Measurements from ENCODE around the gene ADGRG6.

Gene ADGRG6

GRCh38 chr6:142293121-142293520 lies 8.7 kb upstream of the ADGRG6 start:
- no peaks in the 10 kb centered on the region for H3K27me3 ChIP-seq (ENCODE audit: insufficient read depth, low read length)
- H4K8ac ChIP-seq (ENCODE audit: low read depth, low read length) = no peak overlapping the region
- H3K4ac ChIP-seq (ENCODE audit: low read depth, low read length) = no peak overlapping the region
- no peak overlapping the region for H3K14ac ChIP-seq (ENCODE audit: low read length)
- H2AFZ ChIP-seq (ENCODE audit: insufficient read depth, low read length, poor library complexity) = no peak overlapping the region
- no peak overlapping the region for H3K4me2 ChIP-seq (ENCODE audit: low read length)
- no peak overlapping the region for H3K4me3 ChIP-seq (ENCODE audit: low read depth, low read length)
- H3K36me3 ChIP-seq (ENCODE audit: control insufficient read depth in 1 of 2, insufficient read depth in 2 of 2, low read length in 2 of 2) = no peaks in the 10 kb centered on the region
- H3K79me1 ChIP-seq (ENCODE audit: low read length) = peaks cover 15% of the 10 kb centered on the region
- DNase-seq = peak; percentile 47 to 91
- no peaks in the 10 kb centered on the region for H3K9me3 ChIP-seq (ENCODE audit: insufficient read depth, low read depth, low read length)
- H2AK5ac ChIP-seq (ENCODE audit: low read length) = no peak overlapping the region
- no peak overlapping the region for H2BK12ac ChIP-seq (ENCODE audit: low read length)
- no peak overlapping the region for H4K91ac ChIP-seq (ENCODE audit: low read depth, low read length)
- no peak overlapping the region for H3K18ac ChIP-seq (ENCODE audit: low read length)
- peaks cover 0 to 8% of the 10 kb centered on the region in 2 experiments for H3K4me1 ChIP-seq (ENCODE audit: control insufficient read depth in 1 of 2, insufficient read depth in 2 of 2, low read length in 2 of 2)
- no peak overlapping the region for H2BK5ac ChIP-seq (ENCODE audit: low read depth, low read length, poor library complexity)
- H3K79me2 ChIP-seq (ENCODE audit: control insufficient read depth, insufficient read depth, low read length, poor library complexity) = no peaks in the 10 kb centered on the region
- no peak overlapping the region for H3K9ac ChIP-seq (ENCODE audit: low read length)
- WGBS (ENCODE audit: extremely low coverage, insufficient coverage, insufficient read length) = no CpG with 5 or more reads among the region's 2 CpGs
- no peak overlapping the region for H3K27ac ChIP-seq (ENCODE audit: low read depth, low read length)
- no peak overlapping the region for H2BK120ac ChIP-seq (ENCODE audit: insufficient read depth, low read length, poor library complexity)
- H4K12ac ChIP-seq (ENCODE audit: low read depth, low read length) = no peak overlapping the region
- no peak overlapping the region for H3K23ac ChIP-seq (ENCODE audit: low read length)

DNA sequence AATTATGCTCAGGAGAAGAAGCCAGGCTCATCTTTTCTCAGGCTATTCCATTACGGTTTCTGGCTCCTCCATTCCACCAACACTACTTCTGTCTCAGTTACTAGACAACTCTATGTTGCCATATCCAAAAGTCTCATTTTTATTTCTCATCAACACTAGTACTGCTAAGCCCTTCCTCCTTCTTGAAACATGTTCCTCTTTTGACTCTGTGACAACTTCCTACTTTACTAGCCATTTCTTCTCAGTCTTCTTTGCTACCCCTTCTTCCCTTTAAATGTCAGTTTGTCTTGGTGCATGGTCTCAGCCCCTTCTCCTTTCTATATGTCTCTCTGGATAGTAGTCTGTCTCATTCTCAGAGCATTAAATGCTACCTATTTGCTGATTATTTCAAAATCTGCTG lies 7.1 kb upstream of the ADGRG6 start:
- no peaks in the 10 kb centered on the region for H3K9me3 ChIP-seq (ENCODE audit: insufficient read depth, low read depth, low read length)
- no peak overlapping the region for H2BK5ac ChIP-seq (ENCODE audit: low read depth, low read length, poor library complexity)
- H2BK120ac ChIP-seq (ENCODE audit: insufficient read depth, low read length, poor library complexity) = no peak overlapping the region
- H4K91ac ChIP-seq (ENCODE audit: low read depth, low read length) = no peak overlapping the region
- no peak overlapping the region for H3K4me2 ChIP-seq (ENCODE audit: low read length)
- peaks cover 0 to 8% of the 10 kb centered on the region in 2 experiments for H3K4me1 ChIP-seq (ENCODE audit: control insufficient read depth in 1 of 2, insufficient read depth in 2 of 2, low read length in 2 of 2)
- H2AK5ac ChIP-seq (ENCODE audit: low read length) = no peak overlapping the region
- H3K4me3 ChIP-seq (ENCODE audit: low read depth, low read length) = no peak overlapping the region
- H3K27me3 ChIP-seq (ENCODE audit: insufficient read depth, low read length) = no peaks in the 10 kb centered on the region
- no peak overlapping the region for H3K4ac ChIP-seq (ENCODE audit: low read depth, low read length)
- no peak overlapping the region for H4K8ac ChIP-seq (ENCODE audit: low read depth, low read length)
- no peak overlapping the region for H2AFZ ChIP-seq (ENCODE audit: insufficient read depth, low read length, poor library complexity)
- WGBS (ENCODE audit: extremely low coverage, insufficient coverage, insufficient read length) = no CpG with 5 or more reads among the region's 1 CpG
- H3K9ac ChIP-seq (ENCODE audit: low read length) = no peak overlapping the region
- H3K23ac ChIP-seq (ENCODE audit: low read length) = no peak overlapping the region
- peaks cover 15% of the 10 kb centered on the region for H3K79me1 ChIP-seq (ENCODE audit: low read length)
- no peak overlapping the region for H2BK12ac ChIP-seq (ENCODE audit: low read length)
- no peak overlapping the region for H3K18ac ChIP-seq (ENCODE audit: low read length)
- no peak overlapping the region for H3K27ac ChIP-seq (ENCODE audit: low read depth, low read length)
- no peak overlapping the region for H3K14ac ChIP-seq (ENCODE audit: low read length)
- DNase-seq = no peak
- H4K12ac ChIP-seq (ENCODE audit: low read depth, low read length) = no peak overlapping the region
- no peaks in the 10 kb centered on the region for H3K79me2 ChIP-seq (ENCODE audit: control insufficient read depth, insufficient read depth, low read length, poor library complexity)
- no peaks in the 10 kb centered on the region for H3K36me3 ChIP-seq (ENCODE audit: control insufficient read depth in 1 of 2, insufficient read depth in 2 of 2, low read length in 2 of 2)

DNA sequence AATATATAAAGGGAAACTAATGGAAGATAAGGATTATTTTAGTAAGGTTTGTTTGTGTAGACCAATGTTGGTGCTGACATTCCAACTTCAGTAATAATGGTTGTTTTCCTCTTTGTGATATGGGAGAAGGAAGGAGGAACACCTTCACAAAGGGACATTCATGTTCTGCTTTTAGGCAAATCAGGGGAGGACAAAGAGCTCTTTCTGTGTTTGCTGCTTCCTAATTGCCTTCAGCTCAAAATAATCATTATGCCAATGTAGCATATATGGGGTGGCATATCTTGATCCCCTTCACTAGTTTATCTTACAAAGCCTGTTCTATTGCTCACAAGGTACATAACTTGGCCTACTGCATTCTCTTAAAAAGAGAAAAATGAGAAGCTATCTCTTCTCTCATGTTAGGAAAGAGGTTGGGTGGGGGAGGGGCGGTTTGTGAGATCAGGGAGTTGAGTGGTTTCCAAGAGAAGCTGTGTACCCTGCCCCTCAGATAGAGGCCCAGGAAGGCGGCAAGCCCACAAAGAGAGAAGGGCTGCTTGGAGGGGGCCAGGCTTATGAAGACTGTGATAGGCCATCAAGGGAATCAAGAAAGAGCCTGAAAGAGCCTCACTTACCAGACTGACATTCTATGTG lies 4.7 kb upstream of the ADGRG6 start:
- Histone ChIP-seq H3K36me3 (ENCODE audit: control insufficient read depth in 1 of 2, insufficient read depth in 2 of 2, low read length in 2 of 2) (no peaks in the 10 kb centered on the region), H3K79me2 (ENCODE audit: control insufficient read depth, insufficient read depth, low read length, poor library complexity) (peaks cover 8% of the 10 kb centered on the region), H4K8ac (ENCODE audit: low read depth, low read length) (no peak overlapping the region), H3K9me3 (ENCODE audit: insufficient read depth, low read depth, low read length) (no peaks in the 10 kb centered on the region), H3K27me3 (ENCODE audit: insufficient read depth, low read length) (no peaks in the 10 kb centered on the region), H2AK5ac (ENCODE audit: low read length) (peak overlapping the region; percentile 2), H2BK5ac (ENCODE audit: low read depth, low read length, poor library complexity) (peak overlapping the region; percentile 3), H3K18ac (ENCODE audit: low read length) (no peak overlapping the region), H3K27ac (ENCODE audit: low read depth, low read length) (no peak overlapping the region), H4K12ac (ENCODE audit: low read depth, low read length) (no peak overlapping the region), H3K79me1 (ENCODE audit: low read length) (peaks cover 23% of the 10 kb centered on the region), H2BK12ac (ENCODE audit: low read length) (peak overlapping the region; percentile 11), H3K9ac (ENCODE audit: low read length) (no peak overlapping the region), H2AFZ (ENCODE audit: insufficient read depth, low read length, poor library complexity) (no peak overlapping the region), H3K4me2 (ENCODE audit: low read length) (no peak overlapping the region), H3K23ac (ENCODE audit: low read length) (no peak overlapping the region), H2BK120ac (ENCODE audit: insufficient read depth, low read length, poor library complexity) (peak overlapping the region; percentile 40), H3K4me1 (ENCODE audit: control insufficient read depth in 1 of 2, insufficient read depth in 2 of 2, low read length in 2 of 2) (peaks cover 0 to 13% of the 10 kb centered on the region in 2 experiments), H3K4ac (ENCODE audit: low read depth, low read length) (no peak overlapping the region), H4K91ac (ENCODE audit: low read depth, low read length) (peak overlapping the region; percentile 88), H3K4me3 (ENCODE audit: low read depth, low read length) (no peak overlapping the region), H3K14ac (ENCODE audit: low read length) (peak overlapping the region; percentile 21)
- peak in 1 of 2 donors; percentile 36 for DNase-seq
- no CpG with 5 or more reads among the region's 2 CpGs for WGBS (ENCODE audit: extremely low coverage, insufficient coverage, insufficient read length)

DNA sequence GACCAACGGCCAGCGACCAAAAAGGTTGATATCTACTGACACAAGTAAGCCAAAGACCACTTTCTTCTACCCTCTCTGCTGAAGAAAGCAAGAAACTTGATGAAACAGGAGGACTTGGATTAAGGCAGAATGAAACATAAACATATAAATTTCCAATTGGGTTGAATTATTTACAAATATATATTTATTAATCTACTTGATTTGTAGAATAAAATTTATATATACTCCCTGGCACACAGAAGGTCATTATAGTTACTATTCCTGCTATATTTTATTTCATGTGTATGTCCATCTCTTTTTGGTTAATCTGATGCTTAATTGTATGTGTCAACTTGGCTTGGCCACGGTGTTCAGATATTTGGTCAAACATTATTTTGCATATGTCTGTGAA lies 4.2 kb upstream of the ADGRG6 start:
- Histone ChIP-seq H4K8ac (ENCODE audit: low read depth, low read length) (no peak overlapping the region), H2BK120ac (ENCODE audit: insufficient read depth, low read length, poor library complexity) (peak overlapping the region; percentile 40), H3K27ac (ENCODE audit: low read depth, low read length) (peak overlapping the region; percentile 54), H3K4ac (ENCODE audit: low read depth, low read length) (no peak overlapping the region), H3K79me2 (ENCODE audit: control insufficient read depth, insufficient read depth, low read length, poor library complexity) (peaks cover 9% of the 10 kb centered on the region), H2BK12ac (ENCODE audit: low read length) (peak overlapping the region; percentile 11), H2AFZ (ENCODE audit: insufficient read depth, low read length, poor library complexity) (no peak overlapping the region), H3K18ac (ENCODE audit: low read length) (no peak overlapping the region), H3K14ac (ENCODE audit: low read length) (peak overlapping the region; percentile 21), H3K9ac (ENCODE audit: low read length) (no peak overlapping the region), H2BK5ac (ENCODE audit: low read depth, low read length, poor library complexity) (peak overlapping the region; percentile 3), H3K4me1 (ENCODE audit: control insufficient read depth in 1 of 2, insufficient read depth in 2 of 2, low read length in 2 of 2) (peaks cover 0 to 10% of the 10 kb centered on the region in 2 experiments), H4K91ac (ENCODE audit: low read depth, low read length) (peak overlapping the region; percentile 88), H3K36me3 (ENCODE audit: control insufficient read depth in 1 of 2, insufficient read depth in 2 of 2, low read length in 2 of 2) (no peaks in the 10 kb centered on the region), H3K79me1 (ENCODE audit: low read length) (peaks cover 25% of the 10 kb centered on the region), H3K4me3 (ENCODE audit: low read depth, low read length) (no peak overlapping the region), H3K23ac (ENCODE audit: low read length) (no peak overlapping the region), H4K12ac (ENCODE audit: low read depth, low read length) (no peak overlapping the region), H3K9me3 (ENCODE audit: insufficient read depth, low read depth, low read length) (no peaks in the 10 kb centered on the region), H3K4me2 (ENCODE audit: low read length) (no peak overlapping the region), H3K27me3 (ENCODE audit: insufficient read depth, low read length) (no peaks in the 10 kb centered on the region), H2AK5ac (ENCODE audit: low read length) (peak overlapping the region; percentile 2)
- no peak for DNase-seq
- WGBS (ENCODE audit: extremely low coverage, insufficient coverage, insufficient read length) = no CpG with 5 or more reads among the region's 3 CpGs

Measured in trophoblast cell (in vitro differentiated cells and primary cell).